Kidney glomerular epithelial cell (primary cell): Measurements from ENCODE around the gene GIN1.
"Not testable (repeated sequence)": the region's sequence is repeated elsewhere in the genome, so short reads cannot be mapped to it uniquely, and the experiment has no call there.

Experiments
- DNase-seq: peaks from one replicate; lab custom pipeline; 2025; lab: John Stamatoyannopoulos, UW

GIN1 gene

DNA sequence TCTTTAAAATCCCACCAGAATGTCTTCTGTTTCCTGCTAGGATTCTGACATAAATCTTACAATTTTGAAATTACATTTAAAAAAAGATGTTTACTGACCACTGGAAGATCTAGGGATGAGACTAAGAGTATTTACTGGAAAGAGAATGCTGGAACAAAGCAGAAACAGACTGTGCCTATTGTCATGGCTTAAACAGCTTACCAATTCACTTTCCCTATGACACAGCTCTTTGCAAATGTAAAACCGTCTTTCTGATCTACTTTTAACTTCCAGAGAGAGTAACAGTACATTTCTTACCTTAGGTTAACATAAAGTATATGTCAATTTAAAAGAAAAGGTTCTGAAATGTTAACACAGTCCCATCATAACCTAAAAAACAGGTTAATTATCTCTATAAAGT lies 10.7 kb downstream of the GIN1 start:
- DNase-seq: no peak

DNA sequence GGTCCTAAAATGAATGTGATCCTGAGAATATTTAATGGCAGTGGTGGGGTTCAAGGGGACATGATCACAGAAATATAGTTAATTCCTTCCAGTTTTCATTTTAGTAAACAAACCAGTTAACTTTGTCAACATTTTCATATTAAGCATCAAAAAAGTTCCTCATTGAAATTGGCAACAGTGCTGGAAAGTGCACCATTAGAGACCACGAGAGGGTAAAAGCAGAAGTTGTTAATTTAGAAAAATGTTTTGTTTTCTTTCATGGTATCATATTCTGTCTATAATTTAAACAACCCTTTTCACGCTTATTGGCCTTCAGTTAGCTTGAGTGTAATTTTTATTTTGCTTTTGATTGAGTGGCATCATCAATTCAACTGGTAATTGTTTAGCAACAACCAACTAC lies 11.9 kb downstream of the GIN1 start:
- no peak for DNase-seq

DNA sequence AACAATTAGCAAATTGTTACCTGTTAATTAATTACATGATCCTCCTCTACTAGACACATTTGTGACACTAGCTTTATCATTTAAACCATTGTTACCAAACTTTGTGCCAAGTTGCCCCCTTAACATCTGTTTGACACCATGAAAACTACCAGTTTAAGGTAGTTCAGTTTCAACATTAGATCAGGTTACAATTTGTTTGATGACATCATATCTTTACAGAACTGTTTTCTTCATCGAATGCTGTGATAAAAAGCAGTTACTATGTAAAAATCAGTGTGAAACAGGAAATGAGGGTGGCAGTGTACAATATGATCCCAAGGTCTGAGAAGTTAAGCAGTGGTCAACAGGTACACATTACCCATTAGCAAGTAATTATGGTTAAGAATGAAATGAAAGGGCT lies 17.7 kb downstream of the GIN1 start:
- no peak for DNase-seq

DNA sequence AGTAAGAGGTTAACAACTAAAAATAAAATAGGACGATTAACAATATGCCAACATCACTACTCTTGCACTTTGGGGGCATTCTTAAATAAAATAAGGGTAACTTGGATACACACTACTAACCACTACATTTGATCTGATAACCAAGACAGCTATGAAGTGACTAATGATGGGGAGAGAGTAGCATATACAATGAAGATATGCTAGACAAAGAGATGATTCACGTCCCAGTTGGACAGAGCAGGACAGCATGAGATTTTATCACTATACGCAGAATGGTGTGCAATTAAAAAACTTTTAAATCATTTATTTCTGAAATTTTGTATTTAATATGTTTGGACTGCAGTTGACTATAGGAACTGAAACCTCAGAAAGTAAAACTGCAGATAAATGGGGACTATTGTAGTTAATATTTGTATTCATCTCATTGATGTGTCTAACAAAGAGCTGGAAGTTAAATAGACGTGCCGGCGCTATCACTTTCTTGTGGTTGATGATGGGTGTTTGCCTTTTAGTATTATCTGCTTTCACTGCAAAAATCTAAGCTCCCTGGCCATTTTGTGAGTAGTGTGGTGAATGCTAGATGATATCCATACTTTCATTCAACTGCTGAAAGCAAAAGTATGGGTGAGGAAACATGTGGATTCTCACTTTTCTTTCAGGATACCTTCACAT lies 18.7 kb downstream of the GIN1 start:
- no peak for DNase-seq

DNA sequence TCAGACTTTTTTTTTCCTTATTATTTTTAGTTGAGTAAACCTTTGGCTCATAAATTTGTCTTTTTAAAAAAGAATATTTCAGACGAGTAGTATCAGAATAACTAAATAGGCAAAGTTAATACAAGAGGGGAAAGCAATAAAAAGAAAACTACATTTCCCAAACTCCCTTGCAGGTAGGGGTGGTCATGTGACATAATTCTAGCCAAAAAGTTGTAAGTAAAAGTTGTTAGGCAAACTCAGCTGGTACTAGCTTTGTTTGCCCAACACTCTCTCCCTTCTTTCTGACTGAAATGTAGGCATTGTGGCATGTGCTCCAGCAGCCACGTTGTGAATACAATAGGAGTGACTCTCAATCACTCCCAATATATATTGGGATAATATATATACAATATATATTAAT lies 20.9 kb downstream of the GIN1 start:
- no peak for DNase-seq

GRCh38 chr5:103094737-103095136 lies 25.2 kb downstream of the GIN1 start:
- no peak for DNase-seq

GRCh38 chr5:103093727-103094126 lies 26.2 kb downstream of the GIN1 start:
- DNase-seq: no peak

DNA sequence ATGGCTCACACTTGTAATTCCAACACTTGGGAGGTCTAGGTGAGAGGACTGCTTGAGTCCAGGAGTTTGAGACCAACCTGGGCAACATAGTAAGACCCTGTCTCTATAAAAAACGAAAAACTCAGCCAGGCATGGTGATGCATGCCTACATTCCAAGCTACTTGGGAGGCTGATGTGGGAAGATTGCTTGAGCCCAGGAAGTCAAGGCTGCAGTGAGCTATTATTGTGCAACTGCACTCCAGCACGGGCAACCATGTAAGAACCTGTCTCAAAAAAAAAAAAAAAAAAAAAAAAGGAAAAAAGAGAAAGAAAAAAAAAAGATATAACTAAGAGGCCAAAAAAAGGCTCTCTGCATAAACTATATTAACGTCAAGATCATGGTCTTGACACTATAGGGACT lies 27.3 kb downstream of the GIN1 start:
- no peak for DNase-seq

GRCh38 chr5:103090791-103091190 lies 29.1 kb downstream of the GIN1 start:
- no peak for DNase-seq

- no peak for DNase-seq
These were observed 30.7 kb downstream of the GIN1 start for GRCh38 chr5:103089272-103089671.

GRCh38 chr5:103086547-103086946 lies 33.4 kb downstream of the GIN1 start:
- no peak for DNase-seq

- no peak for DNase-seq
These were observed 40.1 kb downstream of the GIN1 start for GRCh38 chr5:103079796-103080195.

GRCh38 chr5:103075442-103075841 lies 44.5 kb downstream of the GIN1 start:
- no peak for DNase-seq

DNA sequence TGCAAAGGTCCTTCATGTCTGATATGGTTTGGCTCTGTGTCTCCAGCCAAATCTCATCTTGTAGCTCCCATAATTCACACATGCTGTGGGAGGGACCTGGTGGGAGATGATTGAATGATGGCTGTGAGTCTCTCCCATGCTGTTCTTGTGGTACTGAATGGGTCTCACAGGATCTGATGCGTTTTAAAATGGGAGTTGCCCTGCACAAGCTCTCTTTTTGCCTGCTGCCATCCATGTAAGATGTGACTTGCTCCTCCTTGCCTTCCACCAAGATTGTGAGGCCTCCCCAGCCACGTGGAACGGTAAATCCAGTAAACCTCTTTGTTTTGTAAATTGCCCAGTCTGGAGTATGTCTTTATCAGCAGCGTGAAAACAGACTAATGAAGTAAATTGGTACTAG lies 46.4 kb downstream of the GIN1 start:
- not testable (repeated sequence) for DNase-seq

DNA sequence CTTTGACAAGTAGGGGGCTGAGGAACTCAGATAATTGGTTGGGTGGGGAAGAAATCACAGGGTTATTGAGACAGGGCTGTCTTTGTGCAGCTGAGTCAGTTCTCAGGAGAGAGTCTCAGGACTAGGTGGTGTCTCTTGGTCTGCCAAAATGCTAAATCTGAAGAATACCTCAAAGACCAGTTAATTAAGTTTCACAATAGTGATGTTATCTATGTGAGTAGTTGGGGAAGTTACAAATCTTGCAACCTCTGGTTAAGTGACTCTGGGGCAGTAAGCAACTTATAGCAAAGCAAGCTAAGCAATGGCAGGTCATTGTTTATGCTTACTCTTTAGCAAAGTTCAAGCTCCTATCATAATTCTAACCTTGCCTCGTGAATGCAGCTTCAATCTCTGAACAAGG lies 53.6 kb downstream of the GIN1 start:
- no peak for DNase-seq

DNA sequence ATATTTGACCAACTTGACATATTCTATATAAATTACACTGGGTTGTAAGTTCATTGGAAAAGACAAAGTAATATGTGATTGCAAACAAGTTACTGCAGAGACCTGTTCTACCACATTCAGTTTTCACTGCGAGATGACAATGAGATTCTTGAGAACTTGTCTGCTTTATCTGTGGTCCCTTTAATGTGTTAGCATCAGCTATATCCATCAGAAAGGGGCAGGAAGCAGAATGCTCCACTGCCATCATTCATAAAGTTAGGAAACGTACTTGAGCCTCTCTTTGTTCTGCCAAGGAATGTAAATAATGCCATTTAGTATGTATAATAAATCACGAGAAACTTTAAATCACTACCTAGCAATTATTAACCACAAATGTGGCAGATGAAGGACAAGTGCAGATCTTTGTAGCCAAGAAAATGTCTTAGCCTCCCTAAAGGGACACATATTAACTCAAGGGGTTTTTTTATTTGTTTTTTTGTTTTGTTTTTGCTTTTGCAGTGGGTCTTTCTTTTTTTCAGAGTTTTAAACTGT lies 59.4 kb downstream of the GIN1 start:
- no peak for DNase-seq

DNA sequence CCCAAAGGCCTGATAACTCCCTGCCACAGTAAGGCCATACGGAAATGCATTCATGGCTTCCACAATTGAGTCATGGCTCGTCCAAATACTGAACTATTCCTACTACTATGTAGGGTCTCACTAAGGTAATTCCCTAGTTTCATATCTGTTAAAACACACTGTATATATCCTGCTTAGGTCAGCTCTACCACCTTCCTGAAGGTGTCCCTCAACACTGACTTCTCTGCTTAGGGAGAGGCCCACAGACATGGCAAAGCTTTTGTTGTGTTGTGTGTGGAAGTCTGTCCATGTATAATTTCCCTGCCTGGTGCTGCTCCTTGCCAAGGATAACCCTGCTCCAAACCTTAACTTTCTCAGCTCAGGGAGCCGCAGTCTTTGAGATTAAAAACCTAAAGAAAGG lies 60.4 kb downstream of the GIN1 start:
- no peak for DNase-seq

DNA sequence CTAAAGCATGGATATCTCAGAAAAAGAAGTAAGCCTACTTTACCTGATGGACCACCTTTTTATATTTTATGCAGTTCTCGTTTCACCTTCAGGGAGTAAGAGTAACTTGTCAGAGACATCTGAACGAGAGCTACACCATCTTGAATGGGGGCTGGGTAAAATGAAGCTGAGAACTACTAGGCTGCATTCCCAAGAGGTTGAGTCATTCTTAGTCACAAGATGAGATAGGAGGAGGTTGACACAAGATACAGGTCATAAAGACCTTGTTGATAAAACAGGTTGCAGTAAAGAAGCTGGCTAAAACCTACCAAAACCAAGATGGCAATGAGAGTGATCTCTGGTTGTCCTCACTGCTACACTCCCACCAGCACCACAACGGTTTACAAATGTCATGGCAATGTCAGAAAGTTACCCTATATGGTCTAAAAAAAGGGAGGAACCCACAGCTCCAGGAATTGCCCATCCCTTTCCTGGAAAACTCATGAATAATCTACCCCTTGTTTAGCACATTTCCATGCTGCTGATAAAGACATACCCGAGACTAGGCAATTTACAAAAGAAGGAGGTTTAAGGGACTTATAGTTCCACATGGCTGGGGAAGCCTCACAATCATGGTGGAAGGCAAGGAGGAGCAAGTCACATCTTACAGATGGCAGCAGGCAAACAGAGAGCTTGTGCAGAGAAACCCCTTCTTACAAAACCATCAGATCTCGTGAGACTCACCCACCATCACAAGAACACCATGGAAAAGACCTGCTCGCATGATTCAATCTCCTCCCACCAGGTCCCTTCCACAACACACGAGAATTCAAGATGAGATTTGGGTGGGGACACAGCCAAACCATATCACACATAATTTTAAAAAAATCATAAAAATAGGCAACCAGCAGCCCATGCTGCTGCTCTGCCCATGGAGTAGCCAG lies 62.5 kb downstream of the GIN1 start:
- DNase-seq: no peak

DNA sequence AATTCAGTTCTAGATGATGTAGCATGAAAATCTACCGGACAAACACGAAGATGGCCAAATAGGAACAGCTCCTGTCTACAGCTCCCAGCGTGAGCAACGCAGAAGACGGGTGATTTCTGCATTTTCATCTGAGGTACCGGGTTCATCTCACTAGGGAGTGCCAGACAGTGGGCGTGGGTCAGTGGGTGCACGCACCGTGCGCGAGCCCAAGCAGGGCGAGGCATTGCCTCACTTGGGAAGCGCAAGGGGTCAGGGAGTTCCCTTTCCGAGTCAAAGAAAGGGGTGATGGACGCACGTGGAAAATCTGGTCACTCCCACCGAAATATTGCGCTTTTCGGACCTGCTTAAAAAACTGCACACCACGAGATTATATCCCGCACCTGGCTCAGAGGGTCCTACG lies 73.2 kb downstream of the GIN1 start:
- DNase-seq: not testable (repeated sequence)

DNA sequence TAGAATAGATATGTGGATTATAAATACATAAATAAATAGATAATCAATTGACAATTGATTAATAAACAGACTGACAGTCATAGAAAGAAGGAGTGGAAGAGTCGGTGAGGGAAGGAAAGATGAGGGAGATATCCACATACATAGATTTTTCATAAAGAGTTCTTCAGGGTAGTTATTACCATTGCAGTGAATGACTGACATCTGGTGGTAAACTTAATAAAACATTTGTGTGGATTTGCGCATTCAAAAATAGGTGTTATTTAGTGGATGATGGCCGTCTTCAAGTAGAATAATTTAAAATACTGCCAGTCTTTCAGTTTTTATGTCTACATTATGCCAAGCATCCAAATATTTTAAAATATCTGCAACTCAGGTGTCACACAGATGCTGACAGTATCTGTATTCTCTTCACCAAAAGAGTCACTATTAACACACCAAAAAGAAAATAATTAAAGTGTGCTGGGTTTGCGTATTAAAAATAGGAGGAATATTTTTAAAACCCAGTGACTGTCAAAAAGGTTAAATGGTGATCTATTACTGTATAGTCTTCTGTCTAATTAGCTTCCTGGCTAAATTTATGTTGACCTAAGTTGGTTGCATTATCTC lies 78.8 kb downstream of the GIN1 start:
- DNase-seq: peak; percentile 47

- no peak for DNase-seq
These were observed 82.1 kb downstream of the GIN1 start for GRCh38 chr5:103037673-103038455.

DNA sequence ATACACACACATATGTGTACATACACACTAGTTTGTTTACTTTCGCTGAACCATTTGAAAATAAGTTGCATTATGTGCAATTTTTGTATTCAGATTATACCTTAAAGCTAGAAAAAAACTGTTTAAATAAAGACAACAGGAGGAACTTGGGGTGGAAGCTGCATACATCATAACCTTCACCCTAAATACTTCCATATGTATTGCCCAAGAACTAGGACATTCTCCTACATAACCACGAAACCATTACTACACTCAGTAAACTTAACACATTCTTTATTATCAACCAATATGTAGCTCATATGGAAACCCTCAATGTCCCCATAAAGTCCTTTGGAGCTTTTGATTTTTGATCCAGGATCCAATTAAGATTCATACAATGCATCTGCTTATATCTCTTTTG lies 83.3 kb downstream of the GIN1 start:
- DNase-seq: no peak
